Measurements from ENCODE around the gene PAM. TPM values are rescaled to one million over a fixed set of nuclear protein-coding genes. Genes with fewer than 3 reads are reported as not detected.

Gene PAM
- total RNA-seq, 1 donor: 266 TPM

DNA sequence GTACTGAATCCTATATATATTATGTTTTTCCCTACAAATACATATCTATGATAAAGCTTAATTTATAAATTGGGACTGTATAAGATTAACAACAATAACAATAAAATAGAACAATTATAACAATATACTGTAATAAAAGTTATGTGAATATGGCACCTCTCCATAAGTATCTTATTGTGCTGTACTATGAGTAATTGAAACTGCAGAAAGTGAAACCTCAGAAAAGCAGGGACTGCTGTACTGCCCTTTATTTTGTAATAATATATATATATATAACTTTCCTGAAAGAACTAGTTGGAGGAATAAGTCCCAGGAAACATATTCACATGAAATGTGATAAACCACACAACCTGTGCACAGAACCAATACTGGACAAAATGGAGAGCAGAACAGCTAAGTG, 77.3 kb downstream of the PAM start:
- TF ChIP-seq CTCF (IDR thresholded peaks at IDR 0.05; ENCODE audit: insufficient read depth, low read depth, low read length): no peak
- DNase-seq (ENCODE audit: low read depth): no peak

DNA sequence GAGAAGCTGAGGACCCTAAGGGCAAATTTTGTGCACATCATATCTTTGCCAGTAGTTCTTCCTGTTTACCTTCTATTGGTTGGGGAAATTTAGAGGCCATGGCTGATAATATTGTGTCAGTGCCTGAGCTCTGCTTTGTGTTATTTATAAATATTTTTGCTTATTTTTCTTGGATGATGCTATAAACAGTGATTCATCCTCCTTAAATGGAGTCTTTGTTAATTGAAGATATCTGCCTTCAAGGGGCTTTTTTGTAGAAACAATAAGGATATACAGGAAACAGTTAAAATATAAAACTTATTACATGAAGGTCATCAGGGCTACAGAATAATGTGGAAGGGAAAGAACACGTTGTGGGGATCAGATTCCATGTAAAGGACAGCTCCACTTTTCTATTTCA, 78.0 kb downstream of the PAM start:
- peak; percentile 17 for DNase-seq (ENCODE audit: low read depth)
- no peak for TF ChIP-seq CTCF (IDR thresholded peaks at IDR 0.05; ENCODE audit: insufficient read depth, low read depth, low read length)
- no peak overlapping the region for H3K4me3 ChIP-seq (ENCODE audit: low read depth, low read length)

More for the DNA sequence above, 77.3 kb downstream of the PAM start:
- H3K4me3 ChIP-seq (ENCODE audit: low read depth, low read length): no peak overlapping the region

DNA sequence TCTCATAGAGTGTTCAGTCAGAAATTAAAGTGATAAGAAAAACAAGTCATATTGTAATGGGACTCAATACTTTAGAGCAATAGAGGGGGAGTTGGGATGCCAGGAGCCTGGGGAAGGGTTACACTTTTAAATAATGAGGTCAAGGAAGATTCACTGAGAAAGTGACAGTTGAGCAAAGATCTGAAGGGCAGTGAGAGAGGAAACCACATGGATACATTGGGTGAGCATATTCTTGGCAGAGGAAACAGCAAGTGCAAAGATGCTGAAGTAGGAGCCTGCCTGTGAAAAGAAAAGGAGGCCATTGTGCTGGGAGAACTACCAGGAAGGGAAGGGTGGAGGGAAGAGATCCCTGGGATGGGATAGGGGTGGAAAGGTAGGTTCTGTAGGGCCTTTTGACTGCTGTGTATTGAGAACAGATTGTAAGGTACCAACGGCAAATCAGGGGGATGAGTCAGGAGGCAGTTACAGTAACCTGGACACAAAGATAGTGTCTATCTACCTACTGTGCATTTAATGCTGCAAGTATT, 79.4 kb downstream of the PAM start:
- DNase-seq (ENCODE audit: low read depth): no peak
- TF ChIP-seq CTCF (IDR thresholded peaks at IDR 0.05; ENCODE audit: insufficient read depth, low read depth, low read length): no peak
- no peak overlapping the region for H3K4me3 ChIP-seq (ENCODE audit: low read depth, low read length)

- TF ChIP-seq CTCF (IDR thresholded peaks at IDR 0.05; ENCODE audit: insufficient read depth, low read depth, low read length): no peak
- H3K4me3 ChIP-seq (ENCODE audit: low read depth, low read length): no peak overlapping the region
- DNase-seq (ENCODE audit: low read depth): no peak
Observed at GRCh38 chr5:102835717-102836116, 80.6 kb downstream of the PAM start.

DNA sequence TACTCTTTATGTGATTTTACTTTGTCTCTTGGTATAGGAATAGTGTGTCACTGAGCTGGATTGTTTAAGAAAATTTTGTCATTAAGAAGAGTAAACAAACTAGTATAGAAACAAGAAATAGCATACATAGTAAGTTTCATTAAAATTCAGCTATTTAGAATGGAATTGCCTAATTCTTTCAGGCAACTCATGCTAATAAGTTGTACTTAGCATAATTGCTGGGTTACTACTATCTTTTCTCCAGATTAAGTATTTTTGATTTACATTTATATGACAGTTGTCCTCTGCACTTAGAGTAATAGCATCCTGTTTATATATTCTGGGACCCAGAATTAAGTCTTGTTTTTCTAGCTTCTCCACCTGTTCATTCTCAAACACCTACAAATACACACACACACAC, 85.9 kb downstream of the PAM start:
- DNase-seq (ENCODE audit: low read depth): no peak
- no peak for TF ChIP-seq CTCF (IDR thresholded peaks at IDR 0.05; ENCODE audit: insufficient read depth, low read depth, low read length)

GRCh38 chr5:102843997-102844396, 88.9 kb downstream of the PAM start:
- no peak for TF ChIP-seq CTCF (IDR thresholded peaks at IDR 0.05; ENCODE audit: insufficient read depth, low read depth, low read length)
- no peak for DNase-seq (ENCODE audit: low read depth)
- no peak overlapping the region for H3K4me3 ChIP-seq (ENCODE audit: low read depth, low read length)

More for the DNA sequence above, 85.9 kb downstream of the PAM start:
- no peak overlapping the region for H3K4me3 ChIP-seq (ENCODE audit: low read depth, low read length)

DNA sequence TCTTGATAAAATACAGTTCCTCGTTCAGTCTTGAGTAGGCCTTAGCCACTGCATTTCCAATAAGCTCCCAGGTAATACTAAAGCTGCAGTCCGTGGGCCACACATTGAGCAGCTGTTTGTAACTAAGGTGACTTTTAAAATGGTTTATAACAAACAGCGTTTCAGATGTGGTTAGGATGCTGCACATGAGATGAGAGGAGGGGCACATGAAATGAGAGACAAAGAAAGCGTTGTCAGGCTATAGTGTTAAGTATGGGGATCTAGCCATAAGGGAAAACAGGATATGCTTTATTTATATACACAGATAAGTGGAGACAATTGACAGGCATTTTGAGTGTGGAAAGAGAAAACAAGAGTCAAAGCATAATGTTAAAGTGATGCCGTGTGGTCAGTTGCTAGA, 89.9 kb downstream of the PAM start:
- no peak overlapping the region for H3K4me3 ChIP-seq (ENCODE audit: low read depth, low read length)
- TF ChIP-seq CTCF (IDR thresholded peaks at IDR 0.05; ENCODE audit: insufficient read depth, low read depth, low read length): no peak
- DNase-seq (ENCODE audit: low read depth): no peak
